ENCODE measurements around the gene SHISA5. TPM values are rescaled to one million over a fixed set of nuclear protein-coding genes. Genes with fewer than 3 reads are reported as not detected.

Gene SHISA5
- total RNA-seq, 1 donor from 2014 or later, result 68.5 TPM

DNA sequence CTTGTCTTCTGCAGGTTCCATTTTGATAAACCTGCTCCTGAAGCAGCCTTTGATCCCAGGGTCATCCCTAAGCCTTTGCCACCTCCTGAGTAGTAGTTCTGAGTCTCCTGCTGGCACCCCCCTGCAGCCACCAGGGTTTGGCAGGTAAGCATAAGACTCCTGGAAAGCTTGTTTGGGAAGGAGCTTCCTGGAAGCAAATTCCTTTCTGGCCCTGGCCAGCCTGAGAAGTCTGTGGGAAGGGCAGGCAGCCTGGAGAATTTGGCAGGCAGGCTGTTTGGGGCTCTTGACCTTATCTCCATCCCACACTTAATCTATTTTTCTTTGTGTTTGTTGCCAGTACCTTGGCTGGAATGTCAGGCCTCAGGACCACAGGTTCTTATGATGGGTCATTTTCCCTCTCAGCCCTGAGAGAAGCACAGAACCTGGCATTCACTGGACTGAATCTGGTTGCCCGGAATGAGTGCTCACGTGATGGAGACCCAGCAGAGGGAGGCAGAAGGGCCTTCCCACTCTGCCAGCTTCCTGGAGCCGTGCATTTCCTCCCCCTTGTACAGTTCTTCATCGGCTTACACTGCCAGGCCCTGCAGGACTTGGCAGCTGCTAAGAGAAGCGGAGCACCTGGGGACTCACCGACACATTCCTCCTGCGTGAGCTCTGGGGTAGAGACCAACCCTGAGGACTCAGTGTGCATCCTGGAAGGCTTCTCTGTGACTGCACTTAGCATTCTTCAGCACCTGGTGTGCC is 44.0 kb downstream of the SHISA5 start:
- no peak for DNase-seq (ENCODE audit: low read depth in 2 of 2)

DNA sequence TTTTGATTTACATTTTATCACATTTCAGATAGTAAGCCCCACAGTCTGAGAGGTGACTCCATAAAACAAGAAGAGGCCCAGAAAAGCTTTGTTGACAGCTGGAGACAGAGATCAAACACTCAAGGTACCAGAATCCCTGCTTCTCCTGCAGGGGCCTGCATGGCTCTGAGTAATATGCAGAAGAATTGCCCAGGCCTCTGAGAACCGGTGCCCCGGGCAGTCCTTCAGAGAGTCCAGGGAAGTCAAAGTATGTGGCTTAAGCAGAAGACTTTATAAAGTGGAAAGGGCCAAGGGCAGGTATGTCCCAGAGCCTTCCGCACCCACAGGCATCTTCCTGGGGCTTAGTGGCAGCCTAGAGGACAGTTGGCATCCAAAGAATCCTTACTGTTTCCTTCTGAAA is 44.6 kb downstream of the SHISA5 start:
- DNase-seq (ENCODE audit: low read depth in 2 of 2), result no peak

DNA sequence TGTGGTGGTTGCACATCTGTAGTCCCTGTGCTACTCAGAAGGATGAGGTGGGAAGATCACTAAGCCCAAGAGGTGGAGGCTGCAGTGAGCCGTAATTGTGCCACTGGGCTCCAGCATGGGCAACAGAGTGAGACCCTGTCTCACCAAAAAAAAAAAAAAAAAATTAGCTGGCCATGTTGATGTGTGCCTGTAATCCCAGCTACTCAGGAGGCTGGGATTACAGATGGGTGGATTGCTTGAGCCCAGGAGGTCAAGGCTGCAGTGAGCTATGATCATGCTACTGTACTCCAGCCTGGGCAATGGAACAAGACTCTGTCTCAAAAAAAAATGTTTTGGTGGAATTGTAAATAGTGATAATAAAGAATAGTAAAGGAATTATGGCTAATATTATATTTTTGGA is 47.5 kb downstream of the SHISA5 start:
- DNase-seq (ENCODE audit: low read depth in 2 of 2), result no peak

DNA sequence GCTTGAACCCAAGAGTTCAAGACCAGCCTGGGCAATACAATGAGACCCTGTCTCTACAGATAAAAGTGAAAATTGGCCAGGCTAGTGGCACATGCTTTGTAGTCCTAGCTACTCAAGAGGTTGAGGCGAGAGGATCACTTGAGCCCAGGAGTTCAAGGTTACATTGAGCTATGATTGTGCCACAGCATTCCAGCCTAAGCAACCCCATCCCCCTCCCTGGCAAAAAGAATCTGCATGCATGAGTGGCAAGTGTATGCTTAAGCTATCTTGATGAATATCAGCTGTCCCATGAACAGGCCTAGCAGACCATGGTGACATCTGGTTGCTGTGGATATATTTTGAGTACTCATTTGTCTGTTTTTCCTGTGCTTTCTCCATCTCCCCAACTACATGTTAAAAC is 52.7 kb downstream of the SHISA5 start:
- DNase-seq (ENCODE audit: low read depth in 2 of 2), result no peak

DNA sequence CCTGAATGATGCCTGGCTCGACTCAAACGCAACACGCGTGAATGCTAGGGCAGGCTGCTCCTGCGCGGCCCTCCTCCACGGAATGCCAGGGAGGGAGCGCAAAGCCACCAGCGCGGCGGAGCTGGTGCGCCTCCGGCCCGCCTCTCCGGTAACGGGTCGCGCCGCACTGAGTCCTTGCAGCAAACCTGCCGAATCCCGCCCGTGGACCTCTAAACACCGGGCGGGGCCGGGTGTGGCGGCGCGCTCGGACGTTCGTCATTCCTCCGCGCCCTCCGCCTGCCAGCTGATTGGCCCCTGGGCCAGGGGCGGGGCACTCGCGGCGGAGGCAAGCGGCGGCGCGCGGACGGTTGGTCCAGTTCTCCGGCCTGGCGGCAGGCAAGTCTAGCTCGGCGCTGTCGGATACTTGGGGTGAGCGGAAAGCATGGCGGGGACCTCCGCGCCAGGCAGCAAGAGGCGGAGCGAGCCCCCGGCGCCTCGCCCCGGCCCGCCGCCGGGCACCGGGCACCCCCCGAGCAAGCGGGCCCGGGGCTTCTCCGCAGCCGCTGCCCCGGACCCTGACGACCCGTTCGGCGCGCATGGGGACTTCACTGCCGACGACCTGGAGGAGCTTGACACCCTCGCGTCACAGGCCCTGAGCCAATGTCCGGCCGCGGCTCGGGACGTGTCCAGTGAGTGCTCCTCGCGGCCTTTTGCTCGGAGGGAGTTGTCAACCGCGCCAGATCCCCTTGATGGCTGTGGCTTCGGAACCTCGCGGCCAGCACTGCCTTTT is 57.4 kb downstream of the SHISA5 start, which contains the start of gene ATRIP:
Gene ATRIP (plus strand): TSS at position 313 of the 769 bp plus-strand sequence. CDS start 109 bp downstream, at position 422.
- peak; percentile 91 to 92 for DNase-seq (ENCODE audit: low read depth in 2 of 2)

DNA sequence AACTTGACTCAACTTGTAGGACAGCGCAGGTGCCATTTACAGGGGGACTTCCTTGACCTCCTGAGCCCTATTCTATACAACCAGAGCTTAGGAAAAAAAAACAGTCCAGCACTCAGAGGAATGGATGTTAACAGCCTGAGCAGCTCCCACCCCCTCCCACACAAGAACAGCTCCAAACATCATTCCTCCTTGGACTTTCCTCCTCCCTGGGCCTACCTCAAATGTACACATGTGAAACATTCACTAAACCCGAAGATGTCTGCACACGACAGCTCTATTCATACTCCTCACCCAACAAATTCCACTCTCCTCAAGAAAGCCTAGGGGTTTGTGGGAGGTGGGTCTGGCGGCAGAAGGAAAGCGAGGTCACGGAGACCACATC is 57.9 kb downstream of the SHISA5 start:
- DNase-seq (ENCODE audit: low read depth in 2 of 2), result no peak

DNA sequence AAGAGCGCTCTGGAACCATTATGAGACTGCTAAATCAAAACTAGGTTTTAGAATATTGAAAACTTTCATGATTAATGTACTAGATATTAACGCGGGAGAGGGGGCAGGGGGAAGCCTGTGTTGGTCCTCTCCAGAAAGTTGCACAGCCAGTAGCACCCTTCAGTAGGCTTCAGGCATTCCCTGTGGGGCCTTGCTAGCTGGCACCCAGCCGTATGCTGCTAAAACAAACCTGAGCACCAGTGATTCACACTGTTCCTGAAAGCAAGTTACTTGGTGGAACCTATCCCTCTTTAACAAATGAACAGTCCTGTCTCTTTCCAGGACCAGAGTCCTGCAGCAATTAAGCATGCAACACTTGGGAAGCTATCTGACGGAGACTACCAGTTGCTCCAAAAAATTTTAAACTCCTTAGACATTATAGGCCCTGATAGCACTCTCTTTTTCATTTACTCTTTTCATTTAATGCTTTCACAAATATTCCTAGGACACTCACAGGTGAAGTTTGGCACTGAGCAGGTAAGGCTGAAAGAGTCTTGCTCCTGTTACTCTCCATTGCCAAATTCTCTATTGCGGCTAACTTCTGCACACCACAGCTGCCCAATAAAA is 58.6 kb downstream of the SHISA5 start:
- DNase-seq (ENCODE audit: low read depth in 2 of 2), result no peak

DNA sequence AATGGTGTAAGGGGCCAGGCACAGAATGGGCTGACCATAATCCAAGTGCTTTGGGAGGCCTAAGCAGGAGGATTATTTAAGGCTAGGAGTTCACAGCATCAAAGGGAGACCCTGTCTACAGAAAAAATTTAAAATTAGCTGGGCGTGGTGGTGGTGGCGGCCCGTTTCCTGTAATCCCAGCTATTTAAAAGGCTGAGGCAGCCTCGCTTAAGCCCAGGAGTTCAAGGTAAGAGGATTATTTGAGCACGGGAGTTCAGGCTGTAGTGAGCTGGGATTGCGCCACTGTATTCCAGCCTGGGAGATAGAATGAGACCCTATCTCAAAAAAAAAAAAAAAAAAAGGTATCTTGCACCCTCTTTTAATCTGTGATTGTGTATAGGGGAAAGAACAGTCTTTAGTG is 62.0 kb downstream of the SHISA5 start:
- DNase-seq (ENCODE audit: low read depth in 2 of 2), result no peak

DNA sequence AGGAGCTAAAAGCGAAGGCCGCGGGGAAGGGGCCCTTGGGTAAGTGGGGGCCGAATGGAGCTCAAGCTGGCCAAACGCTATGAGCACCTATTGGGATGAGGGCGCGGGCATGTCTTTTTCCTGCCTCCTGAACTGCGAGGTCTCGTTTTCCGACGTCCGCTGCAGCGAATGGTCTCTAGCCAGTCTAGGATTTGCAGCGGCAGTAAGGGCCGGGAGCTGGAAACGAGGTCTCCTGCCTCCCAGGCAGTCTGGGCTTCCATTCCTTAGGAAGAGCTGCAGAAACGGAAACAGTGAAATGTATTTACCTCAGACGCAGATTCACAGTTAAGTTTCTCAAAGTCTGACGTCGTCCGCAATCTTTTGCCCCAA is 63.4 kb downstream of the SHISA5 start:
- peak; percentile 37 to 57 for DNase-seq (ENCODE audit: low read depth in 2 of 2)

DNA sequence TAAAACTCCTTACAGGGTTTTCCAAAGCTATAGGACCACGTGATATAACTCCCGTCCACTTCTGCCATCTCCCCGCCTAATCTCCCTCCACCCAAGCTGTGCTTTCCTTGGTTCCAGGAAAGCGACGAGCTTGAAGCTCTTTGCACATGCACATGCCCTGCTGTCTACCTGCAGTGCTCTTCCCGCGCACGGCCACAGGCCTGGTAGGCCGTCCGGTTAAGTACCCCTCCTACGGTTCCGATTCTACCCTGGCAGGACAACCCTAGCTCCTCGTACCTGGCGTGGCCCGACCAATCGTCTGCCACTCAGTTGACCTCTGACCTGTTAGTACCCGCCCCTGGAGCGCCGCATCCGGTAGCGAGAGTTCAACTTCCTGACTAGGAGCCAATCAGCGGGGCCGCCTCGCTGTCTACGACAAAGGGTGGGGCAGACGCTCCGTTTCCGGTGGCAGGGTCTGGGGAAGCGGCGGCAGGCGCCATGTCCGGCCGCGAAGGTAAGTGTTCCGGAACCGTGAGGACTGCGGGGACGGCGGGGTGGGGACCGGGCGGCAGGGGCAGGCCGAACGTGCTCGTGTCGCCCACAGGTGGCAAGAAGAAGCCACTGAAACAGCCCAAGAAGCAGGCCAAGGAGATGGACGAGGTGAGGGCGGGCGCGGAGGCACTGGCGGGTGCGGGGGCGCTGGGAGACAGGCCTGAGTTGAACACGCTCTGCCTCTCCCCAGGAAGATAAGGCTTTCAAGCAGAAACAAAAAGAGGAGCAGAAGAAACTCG is 64.0 kb downstream of the SHISA5 start, which contains the start of the genes CCDC51 and TMA7:
Gene CCDC51 (minus strand): TSS at position 300 of the 770 bp plus-strand sequence. CDS start 4,991 bp downstream, outside the sequence.
Gene TMA7 (plus strand): TSS at position 438 of the 770 bp plus-strand sequence. CDS start 40 bp downstream, at position 478.
- DNase-seq (ENCODE audit: low read depth in 2 of 2), result peak; percentile 96 to 97

DNA sequence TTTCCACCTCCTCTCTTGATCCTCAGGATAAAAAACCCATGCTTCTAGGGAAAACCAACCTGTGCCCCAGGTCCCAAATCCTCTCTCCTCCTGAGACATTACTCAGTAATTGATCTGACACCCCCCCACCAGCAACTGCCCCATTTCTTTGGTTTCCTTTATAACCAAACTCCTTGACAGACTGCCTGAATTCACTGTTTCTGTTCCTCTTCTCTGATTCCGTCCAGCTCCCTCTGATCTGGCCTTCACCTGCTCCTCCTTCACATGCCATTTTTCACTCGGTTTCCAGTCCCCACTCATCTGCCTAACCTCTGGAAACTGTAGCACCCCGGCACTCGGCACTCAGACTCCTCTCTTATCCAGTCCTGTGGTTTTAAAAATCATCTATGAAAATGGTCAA is 66.2 kb downstream of the SHISA5 start:
- no peak for DNase-seq (ENCODE audit: low read depth in 2 of 2)

DNA sequence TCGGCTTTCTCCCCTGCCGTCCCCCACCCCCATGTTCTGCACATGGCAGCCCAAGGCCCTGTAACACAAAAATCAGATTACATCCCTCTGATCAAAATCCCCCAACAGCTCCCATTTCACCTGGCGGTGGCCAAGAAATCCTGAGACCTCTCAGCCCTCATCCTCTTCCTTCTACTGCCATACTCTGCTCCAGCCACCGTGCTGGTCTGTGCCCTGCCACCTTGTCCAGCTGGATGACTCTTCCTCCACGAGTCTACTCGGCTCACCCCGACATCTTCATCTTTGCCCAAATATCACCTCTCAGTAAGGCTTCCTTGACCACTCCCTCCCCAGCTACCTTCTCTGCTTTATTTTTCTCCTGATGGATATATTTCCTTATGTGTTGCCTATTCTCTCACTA is 67.1 kb downstream of the SHISA5 start:
- no peak for DNase-seq (ENCODE audit: low read depth in 2 of 2)

DNA sequence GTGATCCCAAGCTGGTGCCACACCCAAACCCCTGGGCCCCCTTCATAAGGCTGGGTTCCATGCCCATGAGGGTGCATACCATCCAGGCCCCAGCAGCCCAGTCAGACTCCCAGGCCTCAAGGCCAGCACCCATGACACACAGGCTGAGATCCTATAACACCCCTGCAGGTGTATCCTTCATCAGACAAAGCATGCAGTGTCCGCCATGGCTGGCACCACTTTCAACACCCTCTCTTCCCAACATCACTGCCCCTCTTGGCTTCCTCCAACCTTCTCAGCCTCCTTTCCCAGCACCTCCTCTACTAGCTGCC is 67.5 kb downstream of the SHISA5 start:
- no peak for DNase-seq (ENCODE audit: low read depth in 2 of 2)

DNA sequence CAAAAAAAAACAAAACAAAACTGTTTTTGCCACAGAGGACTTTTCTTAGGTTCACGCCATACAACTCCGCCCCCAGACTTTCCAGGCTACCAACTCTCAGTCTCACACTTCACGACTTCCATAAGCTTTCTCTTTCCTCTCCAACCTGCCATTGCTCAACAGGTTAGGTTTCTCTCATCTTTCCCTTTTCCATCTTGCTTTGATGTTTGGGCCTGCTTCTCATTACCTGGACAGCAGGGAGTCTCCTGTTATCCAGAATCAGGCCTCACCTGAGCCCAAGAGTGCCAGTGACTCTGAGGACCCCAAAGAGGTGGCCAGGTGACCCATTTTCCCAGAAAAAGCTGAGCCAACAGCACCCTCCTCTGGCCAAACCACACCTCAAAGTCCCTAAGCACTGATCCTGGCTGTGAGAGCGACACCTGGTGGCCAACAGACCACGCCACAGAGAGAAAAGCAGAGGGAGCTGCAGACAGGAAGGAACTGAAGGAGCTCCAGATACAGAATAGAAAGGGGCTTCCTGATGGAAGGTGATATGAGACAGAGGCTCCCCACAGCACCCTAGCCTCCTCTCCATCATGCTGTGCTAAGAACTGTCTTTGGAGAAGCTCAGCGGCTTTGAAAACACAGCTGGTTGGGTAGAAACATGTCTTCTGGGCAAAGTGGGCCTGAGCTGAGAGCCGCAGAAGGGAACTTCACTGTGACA is 68.0 kb downstream of the SHISA5 start:
- DNase-seq (ENCODE audit: low read depth in 2 of 2), result peak; percentile 86 to 92

DNA sequence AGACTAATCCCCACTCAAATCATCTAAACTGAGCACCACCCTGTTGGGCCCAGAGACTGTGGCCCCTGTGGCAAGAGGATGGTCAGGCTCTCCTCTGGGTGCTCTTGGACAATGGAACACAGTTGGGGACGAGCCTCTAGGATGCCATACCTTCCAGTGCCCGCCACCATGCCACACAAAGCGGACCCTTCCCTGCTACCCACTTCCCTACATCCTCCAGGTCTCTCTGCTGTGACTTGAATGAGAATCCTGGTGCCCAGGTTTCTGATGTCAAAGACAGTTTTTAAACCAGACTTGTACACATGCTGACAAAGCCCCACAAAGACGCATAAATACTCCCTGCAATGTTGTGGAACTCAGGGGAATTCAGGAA is 68.8 kb downstream of the SHISA5 start:
- DNase-seq (ENCODE audit: low read depth in 2 of 2), result no peak

DNA sequence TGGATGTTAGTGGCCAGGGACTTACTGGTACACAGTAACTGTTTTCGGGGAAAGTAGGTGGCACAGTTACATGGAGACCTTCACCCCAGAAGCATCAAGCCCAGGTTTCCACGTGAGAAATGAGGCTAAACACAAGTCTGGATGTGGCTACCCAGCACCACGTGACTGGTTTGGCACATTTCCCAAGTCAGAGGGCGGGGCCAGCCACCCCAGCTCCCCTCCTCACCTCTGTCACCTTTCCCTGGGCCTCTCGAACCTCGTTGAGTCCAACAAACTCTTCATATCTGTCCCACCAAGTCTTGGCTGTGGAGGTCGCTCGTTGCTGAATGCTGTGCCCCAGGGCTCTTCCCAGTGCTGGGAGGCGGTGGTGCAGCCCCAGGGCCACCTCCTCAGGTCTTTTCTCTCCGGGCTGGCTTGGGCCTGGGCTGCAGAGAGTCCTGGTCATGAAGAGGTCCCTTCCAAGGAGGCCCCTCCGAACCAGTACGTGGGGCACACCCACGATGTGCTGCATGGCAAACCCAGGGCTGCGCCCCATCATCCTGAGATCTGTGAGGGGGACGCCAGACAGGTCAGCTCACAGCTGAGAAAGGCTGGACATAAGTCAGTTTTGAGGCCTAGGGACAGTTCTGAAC is 69.3 kb downstream of the SHISA5 start:
- DNase-seq (ENCODE audit: low read depth in 2 of 2), result no peak

DNA sequence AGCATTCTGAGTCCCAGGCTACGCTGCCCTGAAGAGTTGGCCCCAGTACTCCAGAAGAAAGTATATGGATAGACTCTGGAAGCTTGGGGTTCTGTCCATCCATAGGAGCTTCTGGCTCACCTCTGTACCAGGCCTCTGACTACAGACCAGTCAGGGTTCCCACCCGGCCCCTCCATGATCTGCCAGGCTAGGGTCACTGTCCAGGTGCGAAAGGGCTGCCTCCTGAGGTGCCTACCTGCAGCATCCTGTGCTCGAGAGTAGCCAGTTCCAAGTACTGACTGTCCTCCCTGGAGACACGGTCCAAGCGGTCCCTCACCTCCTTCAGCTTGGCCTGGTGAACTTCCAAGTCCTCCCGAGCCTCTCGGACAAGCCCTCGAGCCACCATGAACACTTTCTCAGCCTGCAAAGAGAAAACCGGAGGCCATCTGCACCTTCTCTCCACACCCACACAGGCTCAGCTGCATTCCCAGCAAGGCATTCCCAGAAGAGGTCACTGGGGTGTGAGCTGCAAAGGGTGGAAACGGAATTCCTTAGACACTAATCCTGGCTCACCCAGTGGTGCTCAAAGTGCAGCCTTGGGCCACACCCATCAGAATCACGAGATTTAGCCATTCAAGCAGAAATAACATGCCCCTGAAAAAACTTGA is 70.4 kb downstream of the SHISA5 start:
- DNase-seq (ENCODE audit: low read depth in 2 of 2), result peak in 1 of 2 donors; percentile 51

DNA sequence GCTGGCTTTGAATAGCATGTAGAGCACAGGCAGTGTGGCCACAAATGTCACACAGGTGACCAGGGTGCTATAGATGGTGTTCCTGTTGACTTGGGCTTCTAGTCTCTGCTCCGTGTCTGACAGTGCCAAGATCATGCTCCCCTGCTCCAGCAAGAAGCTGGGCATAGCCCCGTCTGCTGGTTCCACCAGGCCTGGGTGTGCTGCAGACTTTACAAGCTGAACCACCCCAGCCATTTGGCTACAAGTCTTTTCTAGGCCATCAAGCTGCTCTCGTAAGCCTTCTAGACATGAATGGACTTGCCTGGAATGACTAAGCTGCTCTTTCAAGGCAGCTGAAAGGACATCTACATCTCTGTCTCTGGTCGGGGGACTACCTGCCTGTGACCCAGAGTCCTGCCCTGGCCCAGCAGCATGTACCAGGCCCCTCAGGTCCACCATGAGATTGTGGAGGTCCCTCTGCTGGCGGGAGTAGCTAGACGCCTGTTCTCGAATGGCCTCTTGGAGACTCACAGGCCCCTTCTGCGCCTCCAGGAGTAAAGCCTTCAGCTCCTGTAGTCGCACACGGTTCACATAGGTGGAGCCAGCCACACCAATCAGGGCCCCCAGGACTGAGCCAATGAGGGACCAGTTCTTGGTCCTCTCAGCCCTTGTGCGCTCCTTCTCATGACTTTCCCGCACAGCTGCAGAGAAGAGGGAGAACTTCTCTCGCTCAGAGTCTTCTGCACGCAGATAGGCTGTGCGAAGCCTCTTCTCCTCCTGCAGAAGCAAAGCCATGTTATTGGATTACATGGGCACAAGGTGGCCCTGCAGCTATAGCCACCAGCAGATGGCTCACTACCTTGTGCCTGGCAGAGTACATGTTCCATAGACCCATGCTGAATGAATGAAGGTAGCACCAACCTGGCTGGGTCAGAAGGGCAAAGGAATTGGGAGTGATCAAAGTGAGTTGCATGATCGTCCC is 71.3 kb downstream of the SHISA5 start:
- DNase-seq (ENCODE audit: low read depth in 2 of 2), result peak; percentile 18 to 39

All from lung microvascular endothelial cell (primary cell).